HEK293T (cell line): ENCODE data around the gene NFU1.
"Not testable (repeated sequence)": the region's sequence is repeated elsewhere in the genome, so short reads cannot be mapped to it uniquely, and the experiment has no call there.

Experiments
- CTCF ChIA-PET: fragments of 350-600 bp; formaldehyde crosslinking; extraction: SDS; loops from one replicate; lab custom pipeline; 2021; ENCODE audit warnings: antibody characterized with exemption, inconsistent platforms; lab: Yijun Ruan, JAX
- POLR2A ChIA-PET: fragments of 350-600 bp; formaldehyde crosslinking; extraction: SDS; loops from one replicate; lab custom pipeline; 2020; ENCODE audit warnings: antibody characterized with exemption, inconsistent platforms; lab: Yijun Ruan, JAX
- DNase-seq: peaks from one replicate; pipeline ENCODE4 v3.0.0; 2012; ENCODE audit warnings: mixed read lengths; ENCODE audit errors: extremely low spot score
- ARNT ChIP-seq: fragments of 450-650 bp; IDR thresholded peaks from 2 replicates; pipeline ENCODE4 v1.6.1; 2017; ENCODE audit warnings: mild to moderate bottlenecking
- BHLHE40 ChIP-seq: fragments of 450-650 bp; IDR thresholded peaks from 2 replicates; pipeline ENCODE4 v1.6.1; 2016; ENCODE audit warnings: mild to moderate bottlenecking, moderate library complexity, borderline replicate concordance
- CTBP1 ChIP-seq: fragments of 450-650 bp; IDR thresholded peaks from 2 replicates; pipeline ENCODE4 v1.6.1; 2016; ENCODE audit warnings: borderline replicate concordance
- ELF4 ChIP-seq: fragments of 450-650 bp; IDR thresholded peaks from 2 replicates; pipeline ENCODE4 v1.6.1; 2017; ENCODE audit warnings: antibody characterized with exemption
- FOXA1 ChIP-seq: fragments of 450-650 bp; IDR thresholded peaks from 2 replicates; pipeline ENCODE4 v1.6.1; 2016; ENCODE audit warnings: mild to moderate bottlenecking
- FOXK2 ChIP-seq: fragments of 450-650 bp; IDR thresholded peaks from 2 replicates; pipeline ENCODE4 v1.6.1; 2016; ENCODE audit warnings: mild to moderate bottlenecking
- FOXM1 ChIP-seq: fragments of 450-650 bp; IDR thresholded peaks from 2 replicates; pipeline ENCODE4 v1.6.1; 2017; ENCODE audit warnings: mild to moderate bottlenecking, borderline replicate concordance
- HDGF ChIP-seq: fragments of 450-650 bp; IDR thresholded peaks from 2 replicates; pipeline ENCODE4 v1.6.1; 2017; ENCODE audit warnings: antibody characterized with exemption, borderline replicate concordance
- L3MBTL2 ChIP-seq: fragments of 450-650 bp; conservative IDR thresholded peaks from 2 replicates; pipeline ENCODE4 v1.6.1; 2016; ENCODE audit warnings: mild to moderate bottlenecking
- LEF1 ChIP-seq: fragments of 450-650 bp; IDR thresholded peaks from 2 replicates; pipeline ENCODE4 v1.6.1; 2017; ENCODE audit warnings: mild to moderate bottlenecking, borderline replicate concordance
- NFRKB ChIP-seq: fragments of 450-650 bp; IDR thresholded peaks from 2 replicates; pipeline ENCODE4 v1.6.1; 2016; ENCODE audit warnings: mild to moderate bottlenecking, moderate library complexity
- SP1 ChIP-seq: fragments of 450-650 bp; IDR thresholded peaks from 2 replicates; pipeline ENCODE4 v1.6.1; 2017
- SUZ12 ChIP-seq: fragments of 450-650 bp; IDR thresholded peaks from 2 replicates; pipeline ENCODE4 v1.6.1; 2016; ENCODE audit warnings: mild to moderate bottlenecking
- TARDBP ChIP-seq: fragments of 450-650 bp; IDR thresholded peaks from 2 replicates; pipeline ENCODE4 v1.6.1; 2016
- ZNF384 ChIP-seq: fragments of 450-650 bp; IDR thresholded peaks from 2 replicates; pipeline ENCODE4 v1.6.1; 2016
- TF ChIP-seq, protein P1 (sequence below): fragments of 450-650 bp; IDR thresholded peaks from 2 replicates; pipeline ENCODE4 v1.6.1; 2016

Gene NFU1

GRCh38 chr2:69356471-69356870 lies 80.8 kb downstream of the NFU1 start:
- ChIA-PET POLR2A (no interaction called here), CTCF (no interaction called here)
- DNase-seq: no peak
- TF ChIP-seq TARDBP: no peak
- no peak for TF ChIP-seq ARNT
- no peak for TF ChIP-seq FOXA1
- TF ChIP-seq CTBP1: no peak
- no peak for TF ChIP-seq SP1
- no peak for TF ChIP-seq NFRKB
- TF ChIP-seq L3MBTL2: no peak
- TF ChIP-seq BHLHE40: no peak
- no peak for TF ChIP-seq LEF1
- no peak for TF ChIP-seq SUZ12
- TF ChIP-seq ELF4: no peak
- no peak for TF ChIP-seq HDGF
- TF ChIP-seq, protein P1, sequence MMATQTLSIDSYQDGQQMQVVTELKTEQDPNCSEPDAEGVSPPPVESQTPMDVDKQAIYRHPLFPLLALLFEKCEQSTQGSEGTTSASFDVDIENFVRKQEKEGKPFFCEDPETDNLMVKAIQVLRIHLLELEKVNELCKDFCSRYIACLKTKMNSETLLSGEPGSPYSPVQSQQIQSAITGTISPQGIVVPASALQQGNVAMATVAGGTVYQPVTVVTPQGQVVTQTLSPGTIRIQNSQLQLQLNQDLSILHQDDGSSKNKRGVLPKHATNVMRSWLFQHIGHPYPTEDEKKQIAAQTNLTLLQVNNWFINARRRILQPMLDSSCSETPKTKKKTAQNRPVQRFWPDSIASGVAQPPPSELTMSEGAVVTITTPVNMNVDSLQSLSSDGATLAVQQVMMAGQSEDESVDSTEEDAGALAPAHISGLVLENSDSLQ: no peak
- no peak for TF ChIP-seq ZNF384

DNA sequence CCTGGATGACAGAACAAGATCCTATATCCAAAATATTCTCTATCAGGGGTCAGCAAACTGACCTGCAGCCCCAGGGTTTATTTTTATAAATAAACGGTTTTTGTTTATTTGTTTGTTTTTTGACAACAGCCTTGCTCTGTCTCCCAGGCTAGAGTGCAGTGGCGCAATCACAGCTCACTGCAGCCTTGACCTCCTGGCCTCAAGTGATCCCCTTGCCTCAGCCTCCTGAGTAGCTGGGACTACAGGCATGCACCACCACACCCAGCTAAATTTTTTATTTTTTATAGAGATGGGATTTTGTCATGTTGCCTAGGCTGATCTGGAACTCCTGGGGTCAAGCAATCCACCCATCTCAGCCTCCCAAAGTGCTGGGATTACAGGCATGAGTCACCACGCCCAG lies 82.3 kb downstream of the NFU1 start:
- DNase-seq, POLR2A ChIA-PET, CTCF ChIA-PET: not testable (repeated sequence)

DNA sequence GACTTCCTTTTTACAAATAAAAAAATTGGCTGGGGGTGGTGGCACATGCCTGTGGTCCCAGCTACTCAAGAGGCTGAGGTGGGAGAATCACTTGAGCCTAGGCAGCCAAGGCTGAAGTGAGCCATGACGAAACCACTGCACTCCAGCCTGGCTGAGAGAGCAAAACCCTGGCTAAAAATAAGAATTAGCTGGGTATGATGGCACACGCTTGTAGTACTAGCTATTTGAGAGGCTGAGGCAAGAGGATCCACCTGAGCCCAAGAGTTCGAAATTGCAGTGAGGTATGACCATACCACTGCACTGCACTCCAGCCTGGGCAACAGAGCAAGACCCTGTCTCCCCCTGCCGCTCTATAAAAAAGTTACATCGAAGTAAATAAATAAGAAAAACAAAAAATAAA lies 83.9 kb downstream of the NFU1 start:
- DNase-seq: no peak
- ChIA-PET CTCF (no interaction called here), POLR2A (no interaction called here)
- TF ChIP-seq, protein P1: no peak
- TF ChIP-seq L3MBTL2 (no peak), FOXM1 (no peak), FOXK2 (no peak), NFRKB (no peak), ARNT (no peak), LEF1 (no peak), CTBP1 (no peak)

DNA sequence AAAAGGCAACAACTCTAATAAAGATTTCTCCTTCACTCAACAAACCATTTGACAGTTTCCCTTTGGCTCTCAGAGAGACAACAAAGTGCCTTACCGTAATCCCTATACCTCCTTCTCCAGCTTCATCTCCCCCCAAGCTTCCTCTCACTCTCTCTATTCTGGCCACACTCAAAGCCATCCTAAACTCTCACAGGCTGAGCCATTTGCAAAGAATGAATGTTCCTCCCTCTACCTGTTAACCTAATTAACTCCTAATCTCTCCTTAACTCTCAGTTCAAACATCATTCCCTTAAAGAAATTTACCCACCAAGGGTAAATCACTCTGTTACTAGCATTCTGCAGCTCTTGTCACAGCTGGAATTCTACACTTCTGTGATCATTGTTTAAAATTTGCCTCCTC lies 88.5 kb downstream of the NFU1 start:
- no peak for TF ChIP-seq ARNT
- no peak for TF ChIP-seq SUZ12
- no peak for TF ChIP-seq LEF1
- TF ChIP-seq FOXK2: no peak
- no peak for TF ChIP-seq BHLHE40
- TF ChIP-seq CTBP1: no peak
- no peak for TF ChIP-seq HDGF
- ChIA-PET POLR2A (no interaction called here), CTCF (no interaction called here)
- DNase-seq: no peak
